Progenitor cell of endocrine pancreas (in vitro differentiated cells): ENCODE results near the gene KLLN. TPM values are rescaled to one million over a fixed set of nuclear protein-coding genes. Genes with fewer than 3 reads are reported as not detected.
A peak's percentile ranks its signal among the peaks of the same experiment; 100 is the strongest.
"Not testable (repeated sequence)": the region's sequence is repeated elsewhere in the genome, so short reads cannot be mapped to it uniquely, and the experiment has no call there.

ENCODE experiments used
- DNase-seq: peaks from one replicate; pipeline ENCODE4 v3.0.0; 2021; ENCODE audit warnings: low spot score; ENCODE audit not compliant: unreplicated experiment
- H3K27ac Mint-ChIP-seq: 2 replicates; pipeline ENCODE4 v1.8.0; 2021; ENCODE audit warnings: mild to moderate bottlenecking, moderate library complexity, mixed read lengths
- H3K27me3 Mint-ChIP-seq: 2 replicates; pipeline ENCODE4 v1.8.0; 2021; ENCODE audit warnings: mixed read lengths
- H3K36me3 Mint-ChIP-seq: 2 replicates; pipeline ENCODE4 v1.8.0; 2022; ENCODE audit warnings: mixed read lengths; ENCODE audit not compliant: insufficient read depth
- H3K4me1 Mint-ChIP-seq: 2 replicates; pipeline ENCODE4 v1.8.0; 2021; ENCODE audit warnings: low read depth, mixed read lengths
- H3K4me3 Mint-ChIP-seq: 2 replicates; pipeline ENCODE4 v1.8.0; 2021; ENCODE audit warnings: low read depth, mild to moderate bottlenecking, moderate library complexity, mixed read lengths
- H3K9me3 Mint-ChIP-seq: 2 replicates; pipeline ENCODE4 v1.8.0; 2021; ENCODE audit warnings: low read depth, mixed read lengths
- total RNA-seq: library from RNA; stranded (reverse); gene quantifications from 2 replicates; pipeline ENCODE4 v1.2.1, GENCODE V29; 2021
- TF ChIP-seq, protein P1 (sequence below): fragments of 200-600 bp; sonication (generic); IDR thresholded peaks from one replicate; pipeline ENCODE4 v1.5.0; 2021; ENCODE audit warnings: antibody characterized with exemption, mild to moderate bottlenecking; ENCODE audit not compliant: unreplicated experiment

Gene KLLN
- total RNA-seq, 1 donor from 2014 or later = 0.53 TPM

DNA sequence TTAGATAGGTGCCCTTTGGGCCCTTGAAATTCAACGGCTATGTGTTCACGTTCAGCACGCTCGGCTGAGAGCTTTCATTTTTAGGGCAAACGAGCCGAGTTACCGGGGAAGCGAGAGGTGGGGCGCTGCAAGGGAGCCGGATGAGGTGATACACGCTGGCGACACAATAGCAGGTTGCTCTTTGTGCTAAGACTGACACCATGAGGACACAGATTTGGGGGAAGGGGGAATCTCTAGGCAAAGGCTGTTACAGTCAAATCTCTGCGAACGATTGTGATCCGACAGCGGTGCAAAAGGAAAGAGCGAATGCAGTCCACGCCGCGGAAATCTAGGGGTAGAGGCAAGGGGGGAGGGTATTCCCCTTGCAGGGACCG lies 667 bp downstream of the KLLN start:
- no peaks in the 10 kb centered on the region for H3K9me3 Mint-ChIP-seq
- DNase-seq = no peak
- H3K27me3 Mint-ChIP-seq = no peaks in the 10 kb centered on the region
- H3K36me3 Mint-ChIP-seq = peaks cover 1% of the 10 kb centered on the region
- TF ChIP-seq, protein P1, sequence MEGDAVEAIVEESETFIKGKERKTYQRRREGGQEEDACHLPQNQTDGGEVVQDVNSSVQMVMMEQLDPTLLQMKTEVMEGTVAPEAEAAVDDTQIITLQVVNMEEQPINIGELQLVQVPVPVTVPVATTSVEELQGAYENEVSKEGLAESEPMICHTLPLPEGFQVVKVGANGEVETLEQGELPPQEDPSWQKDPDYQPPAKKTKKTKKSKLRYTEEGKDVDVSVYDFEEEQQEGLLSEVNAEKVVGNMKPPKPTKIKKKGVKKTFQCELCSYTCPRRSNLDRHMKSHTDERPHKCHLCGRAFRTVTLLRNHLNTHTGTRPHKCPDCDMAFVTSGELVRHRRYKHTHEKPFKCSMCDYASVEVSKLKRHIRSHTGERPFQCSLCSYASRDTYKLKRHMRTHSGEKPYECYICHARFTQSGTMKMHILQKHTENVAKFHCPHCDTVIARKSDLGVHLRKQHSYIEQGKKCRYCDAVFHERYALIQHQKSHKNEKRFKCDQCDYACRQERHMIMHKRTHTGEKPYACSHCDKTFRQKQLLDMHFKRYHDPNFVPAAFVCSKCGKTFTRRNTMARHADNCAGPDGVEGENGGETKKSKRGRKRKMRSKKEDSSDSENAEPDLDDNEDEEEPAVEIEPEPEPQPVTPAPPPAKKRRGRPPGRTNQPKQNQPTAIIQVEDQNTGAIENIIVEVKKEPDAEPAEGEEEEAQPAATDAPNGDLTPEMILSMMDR = no peak
- H3K4me3 Mint-ChIP-seq = peak overlapping the region; percentile 96
- H3K27ac Mint-ChIP-seq = peak overlapping the region; percentile 99
- peaks cover 27% of the 10 kb centered on the region for H3K4me1 Mint-ChIP-seq

DNA sequence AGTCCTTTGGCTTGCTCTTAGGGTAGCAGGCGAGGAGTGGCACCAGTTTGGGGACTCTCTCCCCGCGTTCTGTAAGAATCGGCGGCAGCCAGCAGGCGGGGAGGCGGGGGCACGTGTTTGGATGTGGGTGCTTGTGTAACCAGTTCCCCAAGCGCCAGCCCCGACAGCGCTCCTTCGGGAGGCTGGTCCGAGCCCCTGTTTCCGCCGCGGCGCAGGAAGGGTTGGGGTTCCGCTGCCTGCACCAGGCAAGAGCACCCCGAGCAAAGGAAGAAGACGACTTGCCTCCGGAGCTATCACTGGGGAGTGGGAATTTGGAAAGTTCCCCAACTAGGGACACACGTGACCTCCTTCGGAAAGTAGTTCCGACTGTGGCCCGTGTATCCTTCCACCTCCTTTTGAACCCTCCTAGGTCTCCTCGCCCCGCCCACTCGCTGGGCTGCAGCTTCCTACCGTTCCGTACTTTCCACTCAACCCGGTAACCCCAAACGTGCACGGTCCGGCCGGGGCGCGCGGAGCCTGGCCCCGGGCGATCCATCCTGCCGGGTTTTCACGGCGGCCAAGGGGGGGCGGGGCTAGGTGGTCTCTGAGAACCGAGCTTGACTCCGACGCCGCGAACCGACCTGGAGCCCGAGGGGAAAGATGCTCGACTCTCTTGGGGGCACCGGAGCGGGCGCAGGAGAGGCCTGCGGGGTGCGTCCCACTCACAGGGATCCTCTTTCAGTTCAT lies 1.2 kb downstream of the KLLN start:
- Mint-ChIP-seq H3K27me3 (no peaks in the 10 kb centered on the region), H3K4me1 (peaks cover 23% of the 10 kb centered on the region), H3K36me3 (peaks cover 1% of the 10 kb centered on the region), H3K9me3 (no peaks in the 10 kb centered on the region), H3K27ac (peak overlapping the region; percentile 99), H3K4me3 (peak overlapping the region; percentile 96)
- peak; percentile 95 for DNase-seq
- TF ChIP-seq, protein P1 = no peak

DNA sequence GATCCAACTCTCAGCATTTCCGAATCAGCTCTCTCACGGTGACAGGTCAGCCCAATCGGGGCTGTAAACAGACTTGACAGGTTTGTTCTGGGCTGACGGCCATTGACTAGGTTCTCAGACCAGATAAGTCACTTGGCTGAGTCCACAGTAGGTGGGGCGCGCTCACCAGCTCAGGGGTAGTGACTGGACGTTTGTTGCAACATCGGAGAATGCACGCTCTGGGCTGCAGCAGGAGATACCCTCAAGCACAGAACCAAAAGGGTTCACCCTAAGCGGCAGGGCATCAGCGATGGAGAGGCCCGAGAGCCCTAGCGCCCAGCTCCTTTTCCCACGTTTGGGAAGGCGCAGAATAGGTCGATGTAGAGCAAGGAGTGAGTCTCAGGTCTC lies 1.8 kb downstream of the KLLN start:
- H3K36me3 Mint-ChIP-seq = no peaks in the 10 kb centered on the region
- TF ChIP-seq, protein P1 = no peak
- no peaks in the 10 kb centered on the region for H3K9me3 Mint-ChIP-seq
- H3K4me1 Mint-ChIP-seq = peaks cover 19% of the 10 kb centered on the region
- H3K27me3 Mint-ChIP-seq = no peaks in the 10 kb centered on the region
- peak overlapping the region; percentile 99 for H3K27ac Mint-ChIP-seq
- peak overlapping the region; percentile 96 for H3K4me3 Mint-ChIP-seq
- DNase-seq = peak; percentile 23

DNA sequence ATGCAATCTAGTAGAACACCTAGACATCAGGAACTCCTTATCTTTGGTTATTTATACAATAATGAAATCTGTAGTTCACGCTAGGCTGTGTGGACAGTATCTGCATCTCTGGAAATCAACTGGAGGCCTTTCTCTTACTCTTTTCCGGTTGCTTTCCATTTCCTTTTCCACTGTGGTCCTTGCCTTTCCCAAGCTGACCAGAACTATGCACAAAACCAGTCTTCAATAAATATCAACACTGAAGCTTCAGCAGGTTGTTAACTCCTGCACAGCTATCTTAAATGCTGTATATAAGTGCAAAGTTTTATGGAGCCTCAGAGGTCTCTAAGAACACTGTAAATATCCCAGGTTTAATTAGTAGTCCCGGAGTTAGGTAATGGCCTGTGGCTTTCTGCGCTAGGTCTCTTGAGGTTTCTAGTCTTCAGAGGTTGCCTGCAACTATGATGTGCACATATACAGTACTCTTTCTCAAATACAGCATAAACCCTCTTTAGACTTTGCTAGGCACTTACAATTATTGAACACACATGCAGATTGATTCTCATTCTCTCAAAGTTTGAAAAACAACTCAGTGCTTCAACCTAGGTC lies 2.4 kb downstream of the KLLN start:
- Mint-ChIP-seq H3K27me3 (no peaks in the 10 kb centered on the region), H3K9me3 (no peaks in the 10 kb centered on the region), H3K4me1 (peaks cover 14% of the 10 kb centered on the region), H3K27ac (peak overlapping the region; percentile 99), H3K36me3 (no peaks in the 10 kb centered on the region), H3K4me3 (peak overlapping the region; percentile 96)
- TF ChIP-seq, protein P1 = no peak
- DNase-seq = no peak

DNA sequence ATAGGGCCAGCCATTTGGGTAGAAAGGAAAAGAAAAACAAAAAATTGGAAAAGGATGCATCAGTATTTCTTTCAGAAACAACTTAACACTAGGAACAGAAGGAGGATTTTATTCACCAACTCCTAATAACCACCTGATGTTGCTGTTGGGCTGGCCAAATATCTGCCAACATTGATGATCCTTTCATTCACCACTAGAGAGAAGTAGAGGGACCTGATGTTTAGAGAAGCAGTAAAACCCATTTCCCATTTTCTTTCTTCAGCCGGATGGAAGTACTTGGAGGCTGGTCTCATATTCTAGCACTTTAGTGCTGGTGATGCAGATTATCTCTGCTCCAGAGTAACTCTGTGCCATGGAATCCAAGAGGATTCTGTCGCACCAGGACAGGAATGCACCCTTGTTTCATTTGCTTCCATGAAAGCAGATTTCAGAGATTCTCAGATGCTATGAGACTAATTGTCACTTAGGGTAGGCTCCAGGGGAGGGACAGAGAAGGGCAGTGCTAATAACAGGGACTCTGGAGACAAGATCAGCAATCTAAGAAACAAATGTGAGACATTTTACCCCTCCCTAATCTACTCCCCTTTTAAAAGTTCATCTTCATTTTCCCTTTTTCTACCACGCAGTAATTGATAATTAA lies 3.1 kb downstream of the KLLN start:
- no peak overlapping the region for H3K4me3 Mint-ChIP-seq
- no peaks in the 10 kb centered on the region for H3K36me3 Mint-ChIP-seq
- no peaks in the 10 kb centered on the region for H3K27me3 Mint-ChIP-seq
- H3K27ac Mint-ChIP-seq = no peak overlapping the region
- no peaks in the 10 kb centered on the region for H3K9me3 Mint-ChIP-seq
- TF ChIP-seq, protein P1 = peak; percentile 38
- peaks cover 10% of the 10 kb centered on the region for H3K4me1 Mint-ChIP-seq
- DNase-seq = no peak

DNA sequence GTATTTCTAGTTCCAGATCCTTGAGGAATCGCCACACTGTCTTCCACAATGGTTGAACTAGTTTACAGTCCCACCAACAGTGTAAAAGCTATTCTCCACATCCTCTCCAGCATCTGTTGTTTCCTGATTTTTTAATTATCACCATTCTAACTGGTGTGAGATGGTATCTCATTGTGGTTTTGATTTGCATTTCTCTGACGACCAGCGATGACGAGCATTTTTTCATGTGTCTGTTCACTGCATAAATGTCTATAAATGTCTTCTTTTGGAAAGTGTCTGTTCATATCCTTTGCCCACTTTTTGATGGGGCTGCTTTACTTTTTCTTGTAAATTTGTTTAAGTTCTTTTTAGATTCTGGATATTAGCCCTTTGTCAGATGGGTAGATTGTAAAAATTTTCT lies 7.7 kb downstream of the KLLN start:
- DNase-seq, H3K36me3 Mint-ChIP-seq, H3K9me3 Mint-ChIP-seq, H3K4me3 Mint-ChIP-seq, H3K27ac Mint-ChIP-seq, H3K4me1 Mint-ChIP-seq, H3K27me3 Mint-ChIP-seq: not testable (repeated sequence)

DNA sequence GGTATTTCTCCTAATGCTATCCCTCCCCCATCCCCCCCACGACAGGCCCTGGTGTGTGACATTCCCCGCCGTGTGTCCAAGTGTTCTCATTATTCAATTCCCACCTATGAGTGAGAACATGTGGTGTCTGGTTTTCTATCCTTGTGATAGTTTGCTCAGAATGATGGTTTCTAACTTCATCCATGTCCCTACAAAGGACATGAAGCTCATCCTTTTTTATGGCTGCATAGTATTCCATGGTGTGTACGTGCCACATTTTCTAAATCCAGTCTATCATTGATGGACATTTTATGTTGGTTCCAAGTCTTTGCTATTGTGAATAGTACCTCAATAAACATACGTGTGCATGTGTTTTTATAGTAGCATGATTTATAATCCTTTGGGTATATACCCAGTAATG lies 8.1 kb downstream of the KLLN start:
- not testable (repeated sequence) for H3K4me3 Mint-ChIP-seq, H3K4me1 Mint-ChIP-seq, DNase-seq, H3K27me3 Mint-ChIP-seq, H3K27ac Mint-ChIP-seq, H3K36me3 Mint-ChIP-seq, H3K9me3 Mint-ChIP-seq
